Duodenal mucosa (tissue), 2 donors: ENCODE measurements around the gene TMEM154.

Source experiments
- H3K27ac ChIP-seq: one replicate; pipeline ENCODE4 v1.7.0; 2013; ENCODE audit warnings: low read depth, low read length
- H3K27me3 ChIP-seq, 2 donors: one replicate each; pipeline ENCODE4 v1.7.0; 2013; ENCODE audit warnings: low read length in 2 of 2, control low read depth in 1 of 2; ENCODE audit not compliant: insufficient read depth in 2 of 2, control insufficient read depth in 1 of 2
- H3K36me3 ChIP-seq, 2 donors: one replicate each; pipeline ENCODE4 v1.7.0; 2013; ENCODE audit warnings: low read length in 2 of 2, control low read depth in 1 of 2; ENCODE audit not compliant: insufficient read depth in 2 of 2, control insufficient read depth in 1 of 2
- H3K4me1 ChIP-seq, 2 donors: one replicate each; pipeline ENCODE4 v1.7.0; 2013; ENCODE audit warnings: low read length in 2 of 2, control low read depth in 1 of 2; ENCODE audit not compliant: insufficient read depth in 2 of 2, control insufficient read depth in 1 of 2
- H3K4me3 ChIP-seq, 2 donors: one replicate each; pipeline ENCODE4 v1.7.0; 2013; ENCODE audit warnings: low read length in 2 of 2, low read depth in 1 of 2
- H3K9ac ChIP-seq, 2 donors: one replicate each; pipeline ENCODE4 v1.7.0; 2013; ENCODE audit warnings: low read length in 2 of 2, low read depth in 1 of 2
- H3K9me3 ChIP-seq, 2 donors: one replicate each; pipeline ENCODE4 v1.7.0; 2013; ENCODE audit warnings: low read length in 2 of 2, control low read depth in 1 of 2; ENCODE audit not compliant: control insufficient read depth in 1 of 2

TMEM154 gene

GRCh38 chr4:152585023-152585441 lies 94.8 kb downstream of the TMEM154 start:
- Histone ChIP-seq H3K9ac (peak overlapping the region; percentile 3 to 28), H3K36me3 (no peaks in the 10 kb centered on the region), H3K4me3 (peak overlapping the region; percentile 6 to 21), H3K9me3 (peaks cover 3 to 14% of the 10 kb centered on the region in 2 donors), H3K4me1 (peaks cover 0 to 4% of the 10 kb centered on the region in 2 donors), H3K27ac (no peak overlapping the region), H3K27me3 (no peaks in the 10 kb centered on the region)

GRCh38 chr4:152581536-152582160 lies 98.1 kb downstream of the TMEM154 start:
- Histone ChIP-seq H3K4me1 (peaks cover 0 to 4% of the 10 kb centered on the region in 2 donors), H3K9ac (no peak overlapping the region), H3K36me3 (no peaks in the 10 kb centered on the region), H3K27me3 (no peaks in the 10 kb centered on the region), H3K4me3 (no peak overlapping the region), H3K27ac (no peak overlapping the region), H3K9me3 (peaks cover 0 to 4% of the 10 kb centered on the region in 2 donors)

- H3K4me1 ChIP-seq, result no peaks in the 10 kb centered on the region
- H3K36me3 ChIP-seq, result no peaks in the 10 kb centered on the region
- H3K4me3 ChIP-seq, result no peak overlapping the region
- no peak overlapping the region for H3K27ac ChIP-seq
- H3K27me3 ChIP-seq, result no peaks in the 10 kb centered on the region
- H3K9me3 ChIP-seq, result peaks cover 0 to 4% of the 10 kb centered on the region in 2 donors
- no peak overlapping the region for H3K9ac ChIP-seq
Measured at GRCh38 chr4:152579916-152580315, 99.9 kb downstream of the TMEM154 start.

- no peaks in the 10 kb centered on the region for H3K27me3 ChIP-seq
- H3K9me3 ChIP-seq, result peaks cover 0 to 4% of the 10 kb centered on the region in 2 donors
- H3K36me3 ChIP-seq, result no peaks in the 10 kb centered on the region
- H3K27ac ChIP-seq, result no peak overlapping the region
- no peak overlapping the region for H3K4me3 ChIP-seq
- H3K9ac ChIP-seq, result no peak overlapping the region
- H3K4me1 ChIP-seq, result no peaks in the 10 kb centered on the region
Measured at GRCh38 chr4:152579107-152579764, 100.6 kb downstream of the TMEM154 start.

GRCh38 chr4:152578670-152579069 lies 101.1 kb downstream of the TMEM154 start:
- Histone ChIP-seq H3K4me1 (no peaks in the 10 kb centered on the region), H3K27me3 (no peaks in the 10 kb centered on the region), H3K9ac (no peak overlapping the region), H3K9me3 (peaks cover 0 to 4% of the 10 kb centered on the region in 2 donors), H3K27ac (no peak overlapping the region), H3K4me3 (no peak overlapping the region), H3K36me3 (no peaks in the 10 kb centered on the region)

- no peak overlapping the region for H3K9ac ChIP-seq
- H3K27ac ChIP-seq, result no peak overlapping the region
- H3K4me3 ChIP-seq, result no peak overlapping the region
- H3K9me3 ChIP-seq, result peaks cover 0 to 4% of the 10 kb centered on the region in 2 donors
- H3K27me3 ChIP-seq, result no peaks in the 10 kb centered on the region
- H3K4me1 ChIP-seq, result no peaks in the 10 kb centered on the region
- H3K36me3 ChIP-seq, result no peaks in the 10 kb centered on the region
Measured at GRCh38 chr4:152577708-152578396, 101.9 kb downstream of the TMEM154 start.

GRCh38 chr4:152575533-152575932 lies 104.3 kb downstream of the TMEM154 start:
- no peak overlapping the region for H3K4me3 ChIP-seq
- no peak overlapping the region for H3K27ac ChIP-seq
- H3K9ac ChIP-seq, result no peak overlapping the region
- H3K4me1 ChIP-seq, result no peaks in the 10 kb centered on the region
- H3K36me3 ChIP-seq, result no peaks in the 10 kb centered on the region
- H3K27me3 ChIP-seq, result no peaks in the 10 kb centered on the region
- H3K9me3 ChIP-seq, result no peaks in the 10 kb centered on the region

- Histone ChIP-seq H3K4me1 (no peaks in the 10 kb centered on the region), H3K27me3 (no peaks in the 10 kb centered on the region), H3K36me3 (no peaks in the 10 kb centered on the region), H3K9ac (no peak overlapping the region), H3K27ac (no peak overlapping the region), H3K4me3 (no peak overlapping the region), H3K9me3 (no peaks in the 10 kb centered on the region)
Measured at GRCh38 chr4:152573861-152574260, 105.9 kb downstream of the TMEM154 start.

GRCh38 chr4:152572417-152573086 lies 107.2 kb downstream of the TMEM154 start:
- H3K36me3 ChIP-seq, result no peaks in the 10 kb centered on the region
- H3K9me3 ChIP-seq, result no peaks in the 10 kb centered on the region
- no peak overlapping the region for H3K9ac ChIP-seq
- H3K4me3 ChIP-seq, result no peak overlapping the region
- no peaks in the 10 kb centered on the region for H3K27me3 ChIP-seq
- no peaks in the 10 kb centered on the region for H3K4me1 ChIP-seq
- H3K27ac ChIP-seq, result no peak overlapping the region

GRCh38 chr4:152571770-152572169 lies 108.0 kb downstream of the TMEM154 start:
- no peaks in the 10 kb centered on the region for H3K36me3 ChIP-seq
- no peak overlapping the region for H3K4me3 ChIP-seq
- no peak overlapping the region for H3K9ac ChIP-seq
- H3K27me3 ChIP-seq, result no peaks in the 10 kb centered on the region
- H3K4me1 ChIP-seq, result no peaks in the 10 kb centered on the region
- H3K9me3 ChIP-seq, result no peaks in the 10 kb centered on the region
- H3K27ac ChIP-seq, result no peak overlapping the region
